A549 (cell line): ENCODE measurements around the gene INPP1.

Experiments used
- CTCF ChIP-seq: fragments of >200 bp; sonication (Bioruptor Twin); formaldehyde crosslinking; IDR thresholded peaks from 3 replicates; pipeline ENCODE4 v1.5.1; 2016
- KDM1A ChIP-seq: fragments of 200-600 bp; sonication (generic); IDR thresholded peaks from 2 replicates; pipeline ENCODE4 v1.6.1; 2016; ENCODE audit warnings: low read depth, mild to moderate bottlenecking
- MAZ ChIP-seq: fragments of 150-350 bp; IDR thresholded peaks from 2 replicates; pipeline ENCODE4 v1.6.1; 2014; ENCODE audit warnings: antibody characterized with exemption, low read depth, low read length, borderline replicate concordance

GRCh38 chr2:190396271-190396670 is 52.9 kb downstream of the INPP1 start:
- no peak for TF ChIP-seq CTCF
- TF ChIP-seq KDM1A, result no peak
- TF ChIP-seq MAZ, result no peak
